ENCODE measurements around the gene CALML3.

- TF ChIP-seq GATA2 (IDR thresholded peaks at IDR 0.05; ENCODE audit: low read depth, low read length), result no peak
- TF ChIP-seq GATA3 (IDR thresholded peaks at IDR 0.05; ENCODE audit: low read depth, low read length), result no peak
Measured at GRCh38 chr10:5504146-5505072, 20.4 kb upstream of the CALML3 start.

Measured in SH-SY5Y (cell line).